Measurements from ENCODE around the gene CCM2L.

The CCM2L gene

DNA sequence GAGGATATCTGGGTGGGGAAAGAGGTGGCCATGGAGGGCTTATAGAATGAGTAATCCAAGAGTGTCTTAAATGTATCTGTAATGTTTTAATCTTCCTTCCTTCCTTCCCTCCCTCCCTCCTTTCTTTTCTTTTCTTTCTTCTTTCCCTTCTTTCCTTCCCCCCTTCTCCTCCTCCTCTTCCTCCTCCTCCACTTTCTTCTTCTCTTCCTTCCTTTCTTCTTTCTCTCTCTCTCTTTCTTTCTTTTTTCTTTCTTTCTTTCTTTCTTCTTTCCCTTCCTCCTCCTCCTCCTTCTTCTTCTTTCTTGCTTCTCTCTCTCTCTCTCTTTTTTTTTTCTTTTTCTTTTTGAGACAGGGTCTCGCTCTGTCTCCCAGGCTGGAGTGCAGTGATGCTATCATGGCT, 49.0 kb downstream of the CCM2L start:
- DNase-seq (ENCODE audit: low read depth), result no peak

DNA sequence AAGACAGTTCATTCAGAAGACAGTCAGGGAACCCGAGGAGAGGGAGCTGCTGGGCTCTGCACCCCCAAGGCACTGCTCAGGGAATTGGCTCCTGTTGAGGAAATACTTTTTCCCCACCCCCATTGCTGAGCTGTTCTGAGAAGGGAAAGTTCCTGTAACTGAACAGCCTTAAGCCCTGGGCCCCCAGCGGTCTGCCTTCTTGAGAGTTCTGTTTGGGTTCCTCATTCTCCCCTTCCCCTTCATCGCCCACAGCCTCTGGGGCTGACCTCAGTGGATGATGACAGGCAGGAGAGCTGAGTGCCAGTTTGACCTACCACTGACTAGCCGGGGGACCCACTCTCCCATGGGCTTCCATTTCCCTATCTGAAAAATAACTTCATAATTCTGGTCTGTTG, 52.5 kb downstream of the CCM2L start:
- no peak for DNase-seq (ENCODE audit: low read depth)

DNA sequence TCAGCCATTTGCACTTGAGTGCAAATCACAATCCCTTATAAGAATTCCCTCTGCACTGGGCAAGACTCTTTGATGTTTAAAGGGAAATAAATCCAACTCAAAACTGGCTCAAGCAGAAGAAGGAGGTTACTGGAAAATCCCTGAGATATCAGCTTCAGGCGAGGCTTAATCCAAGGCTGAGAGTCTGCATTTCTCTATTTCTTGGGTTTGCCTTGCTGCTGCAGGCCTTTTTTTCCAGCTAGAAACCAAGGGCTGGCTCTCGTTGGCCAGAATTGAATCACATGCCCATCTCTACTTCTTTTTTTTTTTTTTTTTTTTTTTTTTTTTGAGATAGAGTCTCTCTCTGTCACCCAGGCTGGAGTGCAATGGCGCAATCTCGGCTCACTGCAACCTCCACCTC, 53.5 kb downstream of the CCM2L start:
- DNase-seq (ENCODE audit: low read depth), result no peak

DNA sequence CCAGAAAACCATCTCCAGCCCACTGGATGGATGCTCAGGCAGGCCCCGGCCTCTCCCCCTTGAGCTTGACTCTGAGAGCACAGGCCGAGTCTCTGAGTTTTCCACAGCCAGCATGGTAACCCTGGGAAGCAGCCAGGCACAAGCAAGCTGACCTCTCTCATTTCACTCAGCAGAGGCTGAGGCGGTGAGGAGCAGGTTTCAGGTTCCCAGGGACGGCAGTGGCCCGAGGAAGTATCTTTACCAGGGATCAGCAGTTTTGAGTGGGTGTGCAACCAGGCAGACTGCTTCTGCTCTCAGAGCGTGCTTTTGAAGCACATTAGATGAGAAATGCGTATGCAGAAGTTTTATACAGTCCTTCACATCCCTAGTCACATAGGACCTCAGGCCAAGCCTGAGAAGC, 54.4 kb downstream of the CCM2L start:
- no peak for DNase-seq (ENCODE audit: low read depth)

DNA sequence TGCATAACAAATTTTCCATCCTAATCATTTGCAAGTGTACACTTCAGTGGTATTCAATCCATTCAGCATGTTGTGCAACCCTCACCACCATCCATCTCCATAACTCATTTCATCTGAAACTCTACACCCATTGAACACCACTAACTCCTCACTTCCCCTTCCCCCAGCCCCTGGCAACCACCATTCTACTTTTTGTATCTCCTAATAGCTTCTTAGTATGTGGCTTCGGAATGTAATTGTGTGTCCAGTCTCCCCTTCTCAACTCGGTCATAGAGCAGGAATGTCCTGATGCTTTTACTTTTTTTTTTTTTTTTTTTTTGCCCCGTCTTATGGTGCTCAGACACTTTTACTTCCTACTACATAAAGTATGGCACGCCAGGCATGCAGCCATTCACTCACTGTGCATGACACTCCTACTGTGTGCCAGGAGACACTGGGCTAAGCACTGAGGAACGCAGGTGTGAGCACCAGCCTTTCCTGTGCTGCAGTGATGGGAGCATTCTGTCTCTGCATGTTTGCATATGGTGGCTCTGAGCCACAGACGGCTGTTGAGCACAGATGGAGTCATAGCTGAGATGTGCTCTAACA, 57.1 kb downstream of the CCM2L start:
- no peak for DNase-seq (ENCODE audit: low read depth)

DNA sequence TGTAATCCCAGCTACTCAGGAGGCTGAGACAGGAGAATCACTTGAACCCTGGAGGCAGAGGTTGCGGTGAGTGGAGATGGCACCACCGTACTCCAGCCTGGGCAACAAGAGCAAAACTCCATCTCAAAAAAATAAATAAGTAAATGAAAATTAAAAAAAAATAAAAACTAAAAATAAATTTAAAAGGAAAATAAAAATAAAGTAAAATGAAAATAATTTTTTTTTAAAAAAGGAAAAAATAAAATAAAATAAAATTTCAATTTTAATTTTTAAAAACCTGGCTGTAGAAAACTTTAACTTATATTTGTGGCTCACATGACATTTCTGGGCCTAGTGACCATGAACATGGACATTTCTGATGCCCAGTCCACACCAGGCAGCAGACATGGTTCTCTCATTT, 57.9 kb downstream of the CCM2L start:
- no peak for DNase-seq (ENCODE audit: low read depth)

DNA sequence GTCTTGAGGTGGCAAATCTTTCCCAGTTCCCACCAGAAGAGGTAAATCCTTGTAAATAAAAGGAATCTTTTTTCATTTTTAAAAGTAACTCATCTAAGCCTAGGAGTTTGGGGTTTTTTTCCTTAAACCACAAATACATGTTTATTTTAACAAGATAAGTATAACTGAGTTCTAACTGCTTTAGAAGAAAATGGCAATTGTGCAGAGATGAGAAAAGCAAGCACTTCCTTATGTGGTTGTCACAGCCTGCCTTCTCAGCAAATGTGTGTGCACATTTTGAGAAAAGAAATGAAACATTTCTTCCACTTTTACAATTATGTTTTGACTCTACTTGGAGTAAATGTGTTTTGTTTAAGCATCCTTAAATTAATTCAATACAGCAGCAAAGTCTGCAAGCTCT, 59.5 kb downstream of the CCM2L start:
- no peak for DNase-seq (ENCODE audit: low read depth)

DNA sequence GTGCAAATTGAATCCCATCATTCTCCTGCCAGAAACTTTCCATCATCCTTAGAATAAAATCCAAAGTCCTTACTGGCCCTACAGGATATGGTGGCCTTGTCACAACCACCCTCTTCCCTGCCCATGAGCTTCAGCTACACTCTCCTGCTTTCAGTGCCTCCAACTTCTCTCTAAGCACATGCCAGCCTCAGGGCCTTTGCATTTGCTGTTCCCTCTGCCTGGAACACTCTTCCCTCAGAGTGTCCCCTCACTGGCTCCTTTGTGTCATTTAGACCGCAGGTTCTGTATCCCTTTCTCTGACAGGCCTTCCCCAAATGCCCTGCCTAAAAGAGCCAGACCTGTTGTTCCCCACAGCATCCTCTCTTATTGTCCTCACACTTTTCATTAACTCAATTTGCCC, 60.0 kb downstream of the CCM2L start:
- no peak for DNase-seq (ENCODE audit: low read depth)

DNA sequence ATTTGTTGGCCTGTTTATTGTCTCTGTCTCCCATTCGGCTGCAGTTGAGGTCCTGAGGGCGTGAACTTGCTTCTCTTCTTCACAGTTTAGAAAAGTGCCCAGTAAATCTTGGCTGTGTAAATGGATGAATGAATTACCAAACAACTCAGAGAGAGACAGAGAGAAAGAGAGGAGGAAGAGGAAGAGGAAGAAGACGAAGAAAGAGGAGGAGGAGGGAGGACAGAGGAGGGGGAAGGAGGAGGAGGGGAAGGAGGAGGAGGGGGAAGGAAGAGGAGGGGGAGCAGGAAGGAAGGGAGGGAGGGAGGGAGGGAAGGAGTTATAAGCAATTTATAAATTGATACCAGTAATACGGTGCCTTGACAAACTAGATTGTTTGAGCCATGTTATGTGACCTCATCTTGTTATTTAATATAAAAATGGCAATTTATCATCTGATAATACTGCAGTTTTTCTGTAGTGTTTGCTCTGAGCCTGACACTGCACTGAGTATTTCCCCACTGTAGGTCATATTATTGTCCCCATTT, 60.5 kb downstream of the CCM2L start:
- DNase-seq (ENCODE audit: low read depth), result no peak

DNA sequence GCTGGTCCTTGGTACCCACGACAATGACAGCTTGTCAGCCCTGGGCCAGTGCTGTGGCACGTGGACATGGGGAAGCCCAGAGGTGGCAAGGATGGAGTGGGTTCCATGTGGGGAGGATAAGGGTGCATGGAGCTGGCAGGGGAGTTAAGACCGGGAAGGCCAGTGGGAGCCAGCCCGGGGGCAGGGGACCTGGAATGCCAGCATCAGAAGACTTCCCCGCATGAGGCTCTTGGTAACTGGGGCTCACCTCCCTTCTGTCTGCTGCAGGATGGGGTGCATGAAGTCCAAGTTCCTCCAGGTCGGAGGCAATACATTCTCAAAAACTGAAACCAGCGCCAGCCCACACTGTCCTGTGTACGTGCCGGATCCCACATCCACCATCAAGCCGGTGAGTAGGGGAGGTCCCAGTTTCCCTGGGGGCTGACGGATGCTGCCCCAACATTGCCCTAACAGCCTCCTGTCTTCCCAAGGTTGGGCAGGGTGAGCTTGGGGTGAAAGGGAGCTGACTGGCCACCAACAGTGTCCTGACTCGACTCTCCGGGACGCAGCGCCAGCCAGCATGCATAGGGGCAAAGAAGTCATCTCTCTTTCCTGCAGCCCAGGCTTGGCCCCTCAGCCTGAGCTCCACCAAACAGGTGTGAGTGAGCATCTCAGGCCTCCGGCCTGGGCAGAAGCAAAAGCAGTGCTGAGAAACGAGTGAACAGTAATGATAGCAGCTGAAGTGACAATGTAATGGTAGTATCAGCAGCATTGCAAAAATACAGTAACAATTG, 61.3 kb downstream of the CCM2L start:
- DNase-seq (ENCODE audit: low read depth), result no peak

DNA sequence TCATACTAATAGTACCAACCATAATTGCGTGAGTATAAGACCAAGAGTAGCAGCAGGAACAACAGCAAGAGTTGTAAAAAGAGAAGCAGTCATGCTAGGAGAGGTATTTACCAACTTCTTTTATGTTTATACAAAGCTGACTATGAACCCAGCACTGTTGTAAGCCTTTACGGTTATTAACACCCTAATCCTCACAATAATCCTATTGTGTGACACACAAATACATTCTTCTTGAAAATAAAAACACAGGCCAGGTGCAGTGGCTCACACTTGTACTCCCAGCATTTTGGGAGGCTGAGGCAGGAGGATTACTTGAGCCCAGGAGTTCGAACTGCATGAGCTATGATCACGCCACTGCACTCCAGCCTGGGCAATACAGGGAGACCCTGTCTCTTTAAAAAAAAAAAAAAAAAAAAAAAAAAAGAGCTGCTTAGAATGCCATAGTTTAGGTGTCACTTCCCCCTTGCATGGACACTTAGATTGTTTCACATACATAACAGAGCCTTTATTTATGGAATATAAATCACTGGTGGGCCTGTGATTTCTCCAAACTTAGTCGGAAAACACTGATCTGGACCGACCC, 62.0 kb downstream of the CCM2L start:
- no peak for DNase-seq (ENCODE audit: low read depth)

DNA sequence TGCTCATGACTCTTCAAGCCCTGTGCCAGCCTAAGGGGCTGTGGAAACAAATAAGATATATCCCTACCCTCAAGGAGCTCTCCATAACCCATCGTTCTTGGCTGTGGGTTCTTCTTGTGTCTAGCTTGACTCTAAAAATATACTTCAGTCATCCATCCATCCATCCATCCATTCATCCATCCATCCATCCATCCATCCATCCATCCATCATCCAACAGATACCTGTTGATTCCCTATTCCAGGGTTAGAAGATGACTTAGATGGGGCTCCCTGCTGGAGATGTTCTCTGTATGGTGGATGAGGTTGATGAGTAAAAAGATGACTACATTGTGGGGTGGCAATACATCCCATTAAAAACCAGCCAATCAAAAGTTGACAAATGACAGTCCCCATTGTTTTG, 65.3 kb downstream of the CCM2L start:
- no peak for DNase-seq (ENCODE audit: low read depth)

DNA sequence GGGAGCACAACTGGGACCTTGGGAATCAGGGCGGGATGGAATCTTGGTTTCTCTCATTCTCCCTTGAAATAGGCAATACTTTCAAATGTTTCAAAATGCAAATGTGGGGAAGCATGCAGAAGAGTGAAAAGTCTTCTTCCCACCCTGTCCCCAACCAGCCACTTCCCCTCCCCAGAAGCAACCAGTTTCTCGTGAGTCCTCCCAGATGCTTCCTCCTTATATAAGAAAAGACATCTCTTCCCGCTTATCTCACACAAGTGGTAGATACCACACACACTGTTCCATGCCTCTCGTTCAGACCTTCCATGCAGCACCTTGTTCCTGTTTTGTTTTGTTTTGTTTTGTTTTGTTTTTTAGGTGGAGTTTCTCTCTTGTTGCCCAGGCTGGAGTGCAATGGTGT, 67.0 kb downstream of the CCM2L start:
- no peak for DNase-seq (ENCODE audit: low read depth)

DNA sequence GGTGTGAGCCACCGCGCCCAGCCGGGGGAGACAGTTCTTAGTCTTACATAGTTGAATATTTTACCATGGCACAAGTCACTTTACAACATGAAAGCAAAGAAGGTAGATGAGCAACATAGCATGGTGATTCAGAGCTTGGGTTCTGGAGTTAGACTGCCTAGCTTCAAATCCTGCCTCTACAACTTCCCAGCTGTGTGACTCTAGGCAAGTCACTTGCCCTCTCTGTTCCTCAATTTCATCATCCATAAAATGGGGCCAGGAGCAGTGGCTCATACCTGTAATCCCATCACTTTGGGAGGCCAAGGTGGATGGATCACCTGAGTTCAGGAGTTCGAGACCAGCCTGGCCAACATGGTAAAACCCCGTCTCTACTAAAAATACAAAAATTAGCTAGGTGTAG, 68.1 kb downstream of the CCM2L start:
- no peak for DNase-seq (ENCODE audit: low read depth)

DNA sequence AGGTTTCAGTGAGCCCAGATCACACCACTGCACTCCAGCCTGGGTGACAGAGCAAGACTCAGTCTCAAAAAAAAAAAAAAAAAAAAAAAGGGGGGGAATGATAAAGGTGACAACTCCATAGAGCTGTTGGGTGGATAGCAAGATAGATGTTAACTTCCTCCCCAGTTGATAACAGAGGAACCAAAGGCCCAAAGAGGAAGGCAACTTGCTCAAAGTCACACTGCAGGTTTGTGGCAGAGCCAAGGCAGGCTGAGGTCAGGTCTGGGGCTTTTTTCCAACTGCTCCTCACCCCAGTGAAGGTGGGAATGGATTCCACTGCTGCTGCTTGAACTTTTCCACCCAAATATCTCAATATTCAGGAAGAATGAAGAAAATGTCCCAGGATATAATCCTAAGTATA, 68.6 kb downstream of the CCM2L start:
- DNase-seq (ENCODE audit: low read depth), result no peak

DNA sequence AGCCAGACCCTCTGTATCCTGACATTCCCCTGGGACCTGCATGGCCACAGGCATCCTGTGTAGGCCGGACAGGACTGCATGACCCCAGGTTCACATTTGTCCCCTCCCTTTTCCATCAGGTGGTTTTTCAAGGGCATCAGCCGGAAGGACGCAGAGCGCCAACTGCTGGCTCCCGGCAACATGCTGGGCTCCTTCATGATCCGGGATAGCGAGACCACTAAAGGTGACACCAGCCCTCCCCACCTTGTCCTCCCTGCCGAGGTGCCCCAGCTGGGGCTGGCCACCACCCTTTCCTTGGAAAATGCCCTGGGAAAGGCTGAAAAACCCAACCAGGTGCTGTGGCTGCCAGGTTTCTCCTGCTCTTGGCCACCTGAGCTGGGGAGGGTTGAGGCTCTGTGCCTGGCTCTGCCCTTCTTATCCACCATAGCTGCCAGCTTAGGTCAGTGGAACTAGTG, 69.4 kb downstream of the CCM2L start:
- no peak for DNase-seq (ENCODE audit: low read depth)

DNA sequence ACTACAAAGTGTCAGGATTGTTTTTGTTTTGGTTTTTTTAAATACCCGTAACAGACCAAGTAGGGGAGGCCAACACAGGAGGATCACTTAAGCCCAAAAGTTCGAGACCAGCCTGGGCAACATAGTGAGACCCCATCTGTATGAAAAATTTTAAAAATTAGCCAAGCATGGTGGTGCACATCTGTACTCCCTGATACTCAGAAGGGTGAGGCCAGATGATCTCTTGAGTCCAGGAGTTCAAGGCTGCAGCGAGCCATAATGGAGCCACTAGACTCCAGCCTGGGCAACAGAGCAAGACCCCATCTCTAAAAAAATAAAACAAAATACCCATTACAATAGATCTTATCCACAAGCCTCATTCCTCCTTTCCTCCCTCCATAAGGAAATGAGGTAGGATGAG, 70.5 kb downstream of the CCM2L start:
- no peak for DNase-seq (ENCODE audit: low read depth)
